HG02870 (cell line): ENCODE data around the gene TCIRG1.
"Not testable (repeated sequence)": the region's sequence is repeated elsewhere in the genome, so short reads cannot be mapped to it uniquely, and the experiment has no call there.

Experiments used
- ATAC-seq: cut with Tn5 transposase; IDR thresholded peaks from one replicate; pipeline ENCODE4 v1.9.1; 2021; ENCODE audit warnings: mild to moderate bottlenecking, moderate library complexity; ENCODE audit not compliant: unreplicated experiment

TCIRG1 gene, protein sequence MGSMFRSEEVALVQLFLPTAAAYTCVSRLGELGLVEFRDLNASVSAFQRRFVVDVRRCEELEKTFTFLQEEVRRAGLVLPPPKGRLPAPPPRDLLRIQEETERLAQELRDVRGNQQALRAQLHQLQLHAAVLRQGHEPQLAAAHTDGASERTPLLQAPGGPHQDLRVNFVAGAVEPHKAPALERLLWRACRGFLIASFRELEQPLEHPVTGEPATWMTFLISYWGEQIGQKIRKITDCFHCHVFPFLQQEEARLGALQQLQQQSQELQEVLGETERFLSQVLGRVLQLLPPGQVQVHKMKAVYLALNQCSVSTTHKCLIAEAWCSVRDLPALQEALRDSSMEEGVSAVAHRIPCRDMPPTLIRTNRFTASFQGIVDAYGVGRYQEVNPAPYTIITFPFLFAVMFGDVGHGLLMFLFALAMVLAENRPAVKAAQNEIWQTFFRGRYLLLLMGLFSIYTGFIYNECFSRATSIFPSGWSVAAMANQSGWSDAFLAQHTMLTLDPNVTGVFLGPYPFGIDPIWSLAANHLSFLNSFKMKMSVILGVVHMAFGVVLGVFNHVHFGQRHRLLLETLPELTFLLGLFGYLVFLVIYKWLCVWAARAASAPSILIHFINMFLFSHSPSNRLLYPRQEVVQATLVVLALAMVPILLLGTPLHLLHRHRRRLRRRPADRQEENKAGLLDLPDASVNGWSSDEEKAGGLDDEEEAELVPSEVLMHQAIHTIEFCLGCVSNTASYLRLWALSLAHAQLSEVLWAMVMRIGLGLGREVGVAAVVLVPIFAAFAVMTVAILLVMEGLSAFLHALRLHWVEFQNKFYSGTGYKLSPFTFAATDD

DNA sequence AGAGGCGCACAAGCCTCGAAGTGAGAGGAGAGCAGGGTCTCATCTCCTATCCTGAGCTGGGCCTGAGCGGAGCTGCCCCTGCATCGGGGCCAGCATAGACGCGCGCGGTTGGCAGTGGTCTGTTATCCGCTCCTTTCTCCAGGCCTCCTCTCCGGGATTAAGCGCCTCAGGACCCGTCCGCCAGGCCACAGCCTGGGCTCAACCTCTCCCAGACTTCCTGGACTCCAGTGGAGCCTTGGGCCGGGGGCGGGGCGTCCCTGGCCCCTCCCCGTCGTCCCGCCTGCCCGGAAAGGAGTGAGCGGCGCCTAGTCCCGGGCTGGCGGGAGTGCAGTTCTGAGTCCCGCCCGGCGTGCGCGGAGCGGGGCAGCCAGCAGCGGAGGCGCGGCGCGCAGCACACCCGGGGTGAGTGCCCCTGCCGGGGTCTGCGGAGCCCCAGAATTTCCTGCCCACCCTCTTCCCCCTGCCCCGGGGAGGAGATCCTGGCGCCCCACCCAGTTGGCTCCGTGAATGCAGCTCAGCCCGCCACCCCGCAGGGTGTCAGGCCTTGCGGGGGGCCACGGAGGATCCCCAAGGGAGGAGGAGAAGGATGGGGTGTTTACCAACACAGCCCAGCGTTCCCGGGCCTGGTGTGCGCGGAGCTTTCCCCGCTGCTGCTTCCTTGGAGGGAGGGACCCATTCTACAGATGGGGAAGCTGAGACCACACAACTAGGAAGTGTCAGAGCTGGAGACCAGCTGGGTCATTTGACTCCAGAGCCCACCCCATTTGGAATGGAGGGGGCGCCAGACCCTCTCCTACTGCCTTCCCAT, at the start of gene TCIRG1:
TCIRG1 (plus strand) TSS at position 308 of the 808 bp plus-strand sequence. CDS start 2,247 bp downstream, outside the sequence.
- no peak for ATAC-seq

DNA sequence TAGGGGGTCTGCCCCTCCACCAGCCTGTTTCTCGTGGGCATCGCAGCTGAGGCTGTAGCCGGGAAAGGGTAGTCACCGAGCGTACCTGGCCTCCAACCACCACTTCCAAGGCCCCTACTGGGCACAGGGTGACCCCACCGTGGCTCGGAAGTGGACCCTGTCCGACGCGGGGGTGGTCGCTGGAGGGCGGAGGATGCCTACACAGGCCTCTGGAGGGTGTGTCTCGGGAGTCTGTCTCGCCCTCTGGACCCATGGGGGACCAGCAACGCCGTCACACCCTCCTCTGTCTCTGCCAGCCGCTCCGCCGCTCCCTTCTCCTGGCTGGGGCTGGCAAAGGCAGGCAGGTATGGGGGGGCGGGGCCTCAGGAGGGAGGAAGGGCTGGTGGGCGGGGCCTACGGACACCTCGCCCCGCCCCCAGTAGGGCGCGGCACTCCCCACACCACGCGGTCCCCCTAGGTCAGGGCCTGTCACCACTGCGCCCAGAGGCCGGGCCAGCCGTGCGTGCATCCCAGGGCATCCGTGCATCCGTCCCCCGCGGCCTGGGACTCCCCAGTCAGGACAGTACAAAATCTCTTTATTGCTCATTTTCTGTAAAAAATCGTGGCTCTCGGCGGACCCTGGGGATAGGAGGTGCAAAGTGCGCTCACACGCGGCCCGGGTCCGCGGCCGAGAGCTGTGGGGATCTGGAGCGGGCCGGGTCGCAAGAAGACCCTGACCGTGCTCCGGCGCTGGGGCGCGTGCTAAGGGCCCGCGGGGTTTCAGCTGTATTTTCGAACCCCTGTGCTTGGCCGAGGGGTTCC, 48.1 kb upstream of the TCIRG1 start:
- ATAC-seq, result not testable (repeated sequence)

DNA sequence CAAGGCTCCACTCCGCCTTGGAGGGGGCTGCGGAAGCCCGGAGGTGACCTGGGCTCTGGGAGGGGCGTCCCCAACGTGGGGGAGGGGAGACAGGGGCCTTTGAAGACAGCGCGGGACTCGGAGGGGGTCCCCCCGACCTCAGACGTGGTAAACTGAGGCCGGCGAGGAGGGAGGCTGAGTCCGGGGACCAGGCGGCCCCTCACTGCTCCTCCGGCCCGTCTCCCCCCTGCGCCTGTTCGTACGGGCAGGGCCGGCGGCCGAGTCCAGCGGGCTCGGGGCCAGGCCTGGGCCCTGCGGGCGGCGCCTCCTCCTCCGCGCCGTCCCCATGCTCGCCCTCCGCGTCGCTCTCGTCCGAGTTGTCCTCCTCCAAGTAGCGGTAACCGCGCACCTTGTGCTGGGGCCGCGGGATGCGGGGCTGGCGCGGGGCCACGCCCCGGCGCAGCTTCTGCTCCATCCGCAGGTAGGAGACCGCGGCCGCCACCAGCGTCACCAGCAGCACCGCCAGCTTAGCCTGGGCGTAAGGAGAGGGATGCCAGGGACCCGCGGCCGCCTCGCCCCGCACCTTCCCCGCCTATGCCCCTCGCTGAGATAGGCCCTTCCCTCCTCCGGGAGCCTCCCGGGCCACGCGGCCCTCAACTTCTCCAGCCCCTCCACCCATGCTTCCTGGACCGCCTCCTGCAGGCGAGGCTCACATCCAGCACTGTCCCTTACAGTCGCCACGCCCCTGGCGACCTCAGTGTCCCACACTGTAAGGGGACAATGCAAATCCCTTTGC, 47.3 kb upstream of the TCIRG1 start:
- ATAC-seq, result not testable (repeated sequence)

DNA sequence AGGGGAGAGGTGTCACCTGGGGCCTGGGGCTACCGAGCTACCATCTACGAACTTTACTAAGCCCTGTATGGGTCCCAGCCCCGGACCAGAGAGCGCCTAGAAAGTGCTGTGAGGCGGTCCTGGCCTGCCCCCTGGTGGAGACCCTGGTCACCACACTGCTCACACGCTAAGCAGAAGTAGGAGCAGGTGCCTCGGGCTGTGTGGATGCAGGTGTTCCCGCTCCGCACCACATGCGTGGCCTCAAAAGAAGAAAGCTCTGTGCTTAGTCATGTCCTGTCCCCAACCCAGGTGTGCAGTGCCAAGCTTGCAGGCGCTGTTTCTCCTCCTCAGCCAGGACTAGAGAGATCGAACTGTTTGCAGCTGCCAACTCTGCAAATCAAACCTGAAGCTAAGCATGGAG, 45.0 kb upstream of the TCIRG1 start:
- ATAC-seq, result not testable (repeated sequence)

DNA sequence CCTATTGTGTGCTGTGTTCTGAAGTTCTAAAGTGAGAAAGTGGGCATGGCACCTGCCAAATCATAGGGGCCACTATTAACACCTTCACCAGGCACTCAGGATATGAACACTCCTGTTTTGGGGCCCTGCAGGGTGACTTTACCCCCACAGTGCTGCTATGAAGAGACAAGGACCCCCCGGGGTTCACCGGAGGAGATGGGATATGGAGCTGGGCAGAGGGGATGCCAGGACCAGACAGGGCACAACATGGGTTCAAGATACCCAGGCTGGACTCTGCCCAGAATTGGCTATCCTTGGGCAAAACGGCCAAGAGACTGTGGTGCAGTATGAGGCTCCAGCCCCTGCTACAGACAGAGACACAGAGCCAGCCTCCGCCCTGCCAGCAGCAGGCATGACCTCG, 44.4 kb upstream of the TCIRG1 start:
- not testable (repeated sequence) for ATAC-seq

DNA sequence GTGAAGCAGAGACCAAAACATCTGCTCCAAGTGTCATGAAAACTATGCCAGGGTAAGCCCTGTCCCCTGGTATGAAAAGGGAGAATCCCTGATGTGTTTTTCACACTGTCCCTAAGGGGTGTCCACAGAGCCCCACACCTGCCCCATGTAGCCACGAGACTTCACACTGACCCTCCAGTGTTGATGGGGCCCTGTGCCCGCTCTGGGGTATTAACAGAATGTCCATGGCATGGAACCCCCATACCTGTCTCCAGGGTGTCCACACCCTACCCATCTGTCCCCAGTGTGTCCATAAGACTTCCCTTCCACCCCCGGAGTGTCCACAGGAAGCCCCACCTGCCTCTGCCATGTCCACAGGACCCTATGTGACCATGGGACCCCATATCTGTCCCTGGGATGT, 43.7 kb upstream of the TCIRG1 start:
- ATAC-seq, result not testable (repeated sequence)

DNA sequence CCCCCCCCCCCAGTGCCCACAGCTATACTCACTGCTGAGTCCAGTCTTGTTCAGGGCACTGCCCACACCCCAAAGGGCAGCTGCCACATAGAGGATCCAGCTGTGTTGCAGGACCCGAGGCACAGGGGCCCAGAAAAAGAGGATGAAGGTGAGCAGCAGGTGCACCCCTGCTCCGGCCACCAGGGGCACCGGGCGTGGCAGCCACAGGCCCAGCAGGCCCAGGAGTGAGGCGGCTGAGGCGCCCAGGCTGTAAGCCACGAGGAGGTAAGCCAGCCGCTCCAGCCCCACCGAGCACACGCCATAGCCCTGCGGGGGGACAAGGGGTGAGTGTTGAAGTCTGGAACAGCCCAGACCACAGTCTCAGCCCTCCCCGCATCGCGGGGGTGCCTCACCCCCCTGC, 43.2 kb upstream of the TCIRG1 start:
- ATAC-seq, result not testable (repeated sequence)

DNA sequence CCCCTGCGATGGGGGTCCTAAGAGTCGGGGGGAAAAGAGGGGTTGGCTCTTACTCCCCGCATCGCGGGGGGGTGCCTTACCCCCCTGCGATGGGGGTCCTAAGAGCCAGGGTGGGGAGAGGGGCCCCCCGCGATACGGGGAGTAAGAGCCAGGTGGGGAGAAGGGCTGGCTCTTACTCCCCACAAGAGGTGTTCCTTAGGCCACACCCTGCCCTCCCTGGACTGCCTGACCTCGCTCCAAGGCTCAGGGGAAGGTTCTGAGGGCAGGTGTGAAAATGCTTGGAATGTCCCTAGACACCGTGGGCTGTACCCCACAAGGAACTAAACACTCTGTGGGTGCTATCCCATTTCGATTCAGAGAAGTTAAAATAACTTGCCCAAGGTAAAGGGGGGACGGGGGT, 42.8 kb upstream of the TCIRG1 start:
- no peak for ATAC-seq

DNA sequence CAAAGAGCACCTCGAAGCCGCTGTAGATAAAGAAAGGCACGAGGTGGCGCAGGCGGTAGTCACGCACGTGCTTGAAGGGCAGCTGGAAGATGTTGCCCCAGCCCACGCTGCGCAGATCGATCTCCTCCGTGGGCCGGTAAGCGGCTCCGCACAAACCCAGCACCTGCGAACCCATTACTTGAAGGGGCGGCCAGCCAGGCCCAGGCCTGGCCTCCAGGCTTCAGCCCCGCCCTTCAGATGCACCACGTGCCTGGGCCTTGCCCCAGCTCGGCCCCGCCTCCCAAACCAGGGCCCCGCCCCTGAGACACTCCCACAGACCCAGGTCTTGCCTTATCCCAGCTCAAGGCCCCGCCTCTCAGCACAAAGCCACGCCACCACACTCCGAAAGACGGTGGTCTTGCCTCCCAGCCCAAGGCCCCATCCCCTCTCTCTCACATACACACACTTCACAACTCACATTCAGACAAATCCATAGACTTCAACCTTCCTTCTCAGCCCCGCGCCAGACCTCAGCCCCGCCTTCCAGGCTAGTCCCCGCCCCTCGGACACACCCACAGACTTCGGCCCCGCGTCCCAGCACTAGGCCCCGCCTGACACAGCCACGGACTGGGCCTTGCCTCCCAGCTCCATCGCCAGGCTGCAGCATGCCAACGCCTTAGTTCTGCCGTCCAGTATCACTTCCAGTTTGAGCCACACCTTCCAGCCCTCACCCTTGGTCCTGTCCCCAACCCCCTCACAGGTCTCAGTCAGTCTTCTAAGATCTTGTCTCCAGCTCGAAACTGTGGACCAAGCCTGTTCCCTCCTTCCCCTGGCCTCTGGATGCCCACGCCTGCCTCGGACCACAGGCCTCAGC, 42.0 kb upstream of the TCIRG1 start:
- ATAC-seq, result no peak

DNA sequence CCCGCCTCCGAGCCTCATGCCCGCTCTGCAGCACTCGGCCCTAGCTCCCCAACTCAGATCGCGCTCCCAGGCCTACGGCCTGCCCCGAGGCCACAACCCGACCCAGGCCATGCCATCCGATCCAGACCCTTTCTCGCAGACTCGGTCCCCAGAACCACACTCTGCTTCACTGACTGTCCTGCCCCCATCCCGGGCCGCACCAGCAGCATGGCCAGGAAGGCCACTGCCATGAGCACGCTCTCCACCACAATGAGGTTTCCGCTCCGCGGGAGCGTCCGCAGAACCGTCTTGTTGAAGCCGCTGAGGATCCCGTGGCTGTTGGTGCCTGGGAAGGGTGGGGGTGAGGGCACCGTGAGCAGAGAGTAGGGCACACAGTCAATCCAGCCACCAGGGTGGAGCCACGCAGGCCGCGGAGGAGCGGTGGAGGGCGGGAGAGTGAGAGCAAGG, 41.3 kb upstream of the TCIRG1 start:
- ATAC-seq, result no peak

DNA sequence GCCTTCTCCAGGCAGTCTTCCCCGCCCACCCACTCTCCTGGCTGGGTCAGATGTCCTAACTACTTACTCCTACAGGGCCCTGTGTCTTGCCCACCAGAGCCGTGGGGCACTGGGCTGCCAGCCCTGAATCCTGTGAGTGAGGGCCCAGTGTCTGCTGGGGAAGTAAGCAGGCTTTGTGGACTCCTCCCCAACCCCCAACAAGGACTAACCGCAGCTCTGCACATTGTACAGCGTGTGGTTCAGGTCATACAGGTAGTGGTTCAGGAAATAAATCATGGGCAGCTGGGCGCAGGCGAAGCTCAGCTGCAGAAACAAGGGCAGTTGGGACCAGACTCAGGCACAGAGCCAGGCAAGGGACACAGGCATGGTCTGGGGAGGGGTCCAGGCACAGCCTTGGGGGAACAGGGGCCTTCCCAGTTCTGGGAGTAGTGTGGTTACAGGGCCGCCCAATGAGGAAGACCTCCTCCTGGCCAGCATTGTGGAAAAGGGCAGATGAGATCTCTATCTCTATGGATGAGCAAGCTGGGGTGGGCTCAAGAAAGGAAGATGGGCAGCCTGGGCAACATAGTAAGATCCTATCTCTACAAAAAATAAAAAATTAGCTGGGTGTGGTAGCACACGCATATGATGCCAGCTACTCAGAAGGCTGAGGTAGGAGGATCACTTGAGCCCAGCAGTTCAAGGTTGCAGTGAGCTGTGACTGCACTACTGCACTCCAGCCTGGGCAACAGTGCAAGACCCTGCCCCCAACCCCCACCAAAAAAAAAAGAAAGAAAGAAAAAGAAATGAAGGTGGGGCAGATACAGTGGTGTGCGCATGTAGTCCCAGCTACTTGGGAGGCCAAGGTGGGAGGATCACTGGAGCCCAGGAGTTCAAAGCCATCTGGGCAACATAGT, 40.4 kb upstream of the TCIRG1 start:
- ATAC-seq, result no peak

DNA sequence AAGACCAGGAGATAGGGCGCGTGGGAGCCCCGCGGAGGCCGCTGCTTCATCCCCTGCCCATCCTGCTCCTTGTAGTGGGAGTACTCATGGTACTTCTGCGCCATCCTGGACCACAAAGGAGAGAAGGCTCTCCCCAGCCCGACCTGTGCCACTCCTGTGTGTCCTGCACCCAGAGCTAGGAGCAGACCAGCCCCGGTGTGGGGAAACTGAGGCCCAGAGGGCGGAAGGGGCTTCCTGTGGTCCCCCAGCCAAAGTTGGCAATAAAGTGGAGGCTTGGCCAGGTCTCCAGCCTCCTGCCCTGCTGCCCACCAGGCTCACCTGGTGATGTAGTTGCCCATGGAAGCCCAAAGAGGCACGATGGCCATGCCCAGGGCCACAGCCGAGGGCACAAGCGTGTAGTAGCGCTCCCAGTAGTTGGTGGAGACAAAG, 39.6 kb upstream of the TCIRG1 start:
- ATAC-seq, result no peak

DNA sequence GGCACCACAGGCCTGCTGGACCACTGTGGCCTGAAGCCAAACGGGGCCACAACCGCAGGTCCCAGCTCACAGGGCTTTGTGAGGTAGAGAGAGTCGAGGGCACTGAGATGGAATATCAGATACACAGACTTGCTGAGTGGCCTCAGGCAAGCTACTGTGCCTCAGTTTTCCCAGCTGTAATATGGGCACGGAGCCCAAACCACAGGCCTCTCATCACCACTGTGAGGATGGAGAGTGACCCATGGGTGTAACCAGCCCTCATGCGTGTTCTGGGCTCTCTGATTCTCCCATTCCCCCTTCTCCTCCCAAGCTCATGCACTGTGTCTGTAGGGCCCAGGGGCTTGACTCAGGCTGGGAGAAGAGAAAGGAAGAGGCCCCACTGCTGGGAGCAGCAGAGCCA, 39.1 kb upstream of the TCIRG1 start:
- ATAC-seq, result no peak

DNA sequence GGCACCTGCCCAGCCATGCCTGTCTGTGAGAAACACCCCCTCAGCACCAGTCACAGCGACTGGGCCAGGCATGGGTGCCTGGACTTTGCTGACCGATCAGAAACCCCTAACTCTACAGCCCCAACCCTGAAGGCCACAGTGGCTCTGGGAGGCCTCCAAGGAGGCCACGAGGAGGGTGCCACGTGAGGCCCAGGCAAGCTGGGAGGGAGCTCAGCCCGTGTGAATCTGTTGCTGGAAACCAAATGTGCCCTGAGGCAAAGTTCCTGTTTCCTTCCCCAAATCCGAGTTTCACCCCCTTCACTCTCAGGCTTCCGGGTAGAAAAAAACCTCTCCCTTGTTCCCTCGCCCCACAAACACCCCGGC, 36.3 kb upstream of the TCIRG1 start:
- no peak for ATAC-seq

DNA sequence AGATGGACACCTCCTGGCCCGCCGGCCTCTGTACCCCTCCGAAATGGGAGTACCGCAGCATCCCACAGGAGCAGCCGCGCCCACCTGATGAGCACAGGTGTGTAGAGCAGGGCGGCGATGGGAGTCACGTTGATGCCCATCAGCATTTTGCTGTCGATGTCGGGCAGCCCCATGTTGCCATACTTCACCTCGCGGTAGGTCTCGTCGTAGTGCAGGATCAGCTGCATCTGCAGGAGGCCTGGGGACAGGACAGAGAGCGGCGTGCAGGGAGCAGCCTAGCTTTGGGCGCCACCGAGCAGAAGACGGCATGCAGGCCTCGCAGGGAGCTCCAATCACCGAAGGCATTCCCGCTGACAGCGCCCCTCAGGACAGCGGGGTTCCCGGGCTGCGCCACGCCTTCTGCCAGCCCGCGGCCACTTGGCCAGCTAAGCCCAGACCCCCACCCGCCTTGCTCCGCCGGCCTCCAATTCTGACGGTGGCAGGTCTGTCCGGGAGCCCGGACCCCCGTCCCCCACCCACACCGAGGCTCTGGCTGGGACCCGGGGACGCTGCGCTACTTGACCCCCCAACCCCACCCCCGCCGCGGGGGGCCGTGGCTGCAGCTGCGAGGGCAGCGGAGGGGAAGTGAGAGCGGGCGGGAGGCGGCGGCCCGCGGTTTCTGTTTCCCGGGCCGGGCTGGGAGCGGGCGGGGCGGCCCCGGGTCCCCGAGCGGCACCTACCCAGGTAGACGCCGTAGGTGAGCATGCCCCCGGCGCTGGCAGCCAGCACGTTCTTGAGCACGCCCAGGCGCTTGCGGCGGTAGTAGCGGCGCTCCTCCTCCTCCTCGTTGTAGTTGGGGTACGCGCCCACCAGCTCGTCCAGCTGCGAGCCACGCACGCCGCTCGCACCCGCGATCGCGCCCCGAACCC, 35.6 kb upstream of the TCIRG1 start:
- peak; percentile 34 for ATAC-seq

DNA sequence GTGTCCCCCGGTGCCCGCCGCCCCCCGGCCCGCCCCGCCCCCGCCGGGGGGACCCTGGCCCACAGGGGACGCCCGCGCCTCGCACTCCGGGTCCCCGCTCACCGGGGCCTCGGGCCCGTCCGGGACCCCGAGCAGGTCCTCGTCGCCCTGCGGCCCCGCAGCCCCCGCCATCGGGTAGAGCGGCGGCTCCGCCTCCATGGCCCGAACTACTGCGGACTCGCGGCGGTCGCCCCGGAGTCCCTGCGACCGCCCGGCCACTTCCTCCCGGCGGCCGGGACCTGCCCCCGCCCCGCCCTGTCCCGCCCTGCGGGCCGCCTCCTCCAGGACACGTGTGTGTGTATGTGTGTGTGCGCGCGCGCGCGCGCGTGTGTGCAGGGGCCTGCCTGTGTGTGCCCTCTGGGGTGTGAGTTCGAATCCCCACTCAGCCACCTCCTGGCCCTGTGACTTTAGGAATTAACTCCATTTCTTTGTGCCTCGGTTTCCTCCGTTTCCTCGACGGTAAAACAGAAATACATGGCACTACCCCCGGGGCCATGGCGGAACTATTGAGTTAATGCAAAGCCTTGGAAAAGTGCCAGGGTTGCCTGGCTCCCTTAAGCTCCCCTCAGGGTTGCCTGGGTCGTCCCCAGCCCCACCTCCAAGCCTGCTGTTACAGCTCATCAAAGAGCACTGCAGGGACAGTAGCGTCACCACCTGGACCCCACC, 34.8 kb upstream of the TCIRG1 start, which contains the start of gene UNC93B1:
UNC93B1 (minus strand) TSS at position 252 of the 705 bp plus-strand sequence; CDS start at position 198, 54 bp downstream.
- peak; percentile 41 for ATAC-seq
